ENCODE measurements around the gene PRKCD.

- TF ChIP-seq POLR2AphosphoS5 (IDR thresholded peaks at IDR 0.05; ENCODE audit: low read depth, low read length) (no peak), REST (IDR thresholded peaks at IDR 0.05; ENCODE audit: insufficient read depth in 1 of 2, low read depth in 2 of 2, low read length in 2 of 2) (no peak), FOXP2 (optimal IDR thresholded peaks at IDR 0.05; ENCODE audit: borderline replicate concordance, extremely low read depth, extremely low read length, insufficient read depth) (no peak), SIN3A (IDR thresholded peaks at IDR 0.05; ENCODE audit: borderline replicate concordance, insufficient read depth, low read length) (no peak)
Measured at GRCh38 chr3:53225181-53225580, 64.2 kb downstream of the PRKCD start.
